ENCODE data around the gene LARGE1. TPM values are rescaled to one million over a fixed set of nuclear protein-coding genes. Genes with fewer than 3 reads are reported as not detected.

LARGE1 gene
- total and polyA plus RNA-seq, 2 of the 8 experiments (the other 6 are each of a cell fraction or from before 2014, with no cell fraction given): 43.7 to 83.0 TPM

DNA sequence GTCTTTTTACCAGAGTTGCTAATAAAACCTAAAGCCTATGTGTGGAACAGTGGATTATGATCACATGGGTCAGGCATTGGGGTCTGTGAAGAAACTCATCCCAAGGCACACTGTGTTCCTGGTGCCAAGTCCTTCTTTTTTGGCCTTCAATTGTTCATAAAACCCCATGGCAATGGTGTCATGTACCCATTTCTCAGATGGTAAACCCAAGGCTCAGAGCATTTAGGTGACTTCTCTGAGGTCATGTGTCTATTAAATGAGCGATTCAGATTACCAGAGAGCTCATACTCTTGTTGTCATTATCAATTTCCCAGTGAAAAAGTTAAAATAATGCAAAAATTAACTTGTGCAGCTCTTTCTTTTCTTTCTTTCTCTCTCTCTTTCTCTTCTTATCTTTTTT is 589.3 kb downstream of the LARGE1 start:
- peaks cover 0 to 6% (median 1%) of the 10 kb centered on the region in 4 experiments; a peak in 3 of 7 replicates for H3K4me1 ChIP-seq (replicated peaks in 1 of 4; ENCODE audit: control insufficient read depth in 3 of 4, insufficient read depth in 4 of 4, low read length in 3 of 4)
- no peak overlapping the region for H3K4ac ChIP-seq (replicated peaks; ENCODE audit: insufficient read length, low read depth, low read length)
- no peak for TF ChIP-seq CBX8 (IDR thresholded peaks at IDR 0.05; ENCODE audit: borderline replicate concordance, low read depth, low read length)
- no peak for TF ChIP-seq SUZ12 (IDR thresholded peaks at IDR 0.05; ENCODE audit: low read length)
- TF ChIP-seq SP4 (IDR thresholded peaks at IDR 0.05; ENCODE audit: low read length): no peak
- TF ChIP-seq JUND (IDR thresholded peaks at IDR 0.05; ENCODE audit: low read length): no peak
- TF ChIP-seq ZNF274 (IDR thresholded peaks at IDR 0.05; ENCODE audit: borderline replicate concordance, extremely low read depth, low read length): no peak
- peak; percentile 67 for TF ChIP-seq KDM1A (IDR thresholded peaks at IDR 0.05; ENCODE audit: borderline replicate concordance, low read length)
- WGBS, 2 experiments (ENCODE audit: extremely low coverage in 1 of 2, insufficient coverage in 1 of 2, insufficient read length in 1 of 2, insufficient replicate concordance in 2 of 2, low coverage in 1 of 2, low lambda C conversion rate in 2 of 2, missing lambda C conversion rate in 1 of 2): 100% methylated on average over 1 of the region's 1 CpG; no CpG with 5 or more reads in 1 of the 2 experiments
- no peak overlapping the region for H3K14ac ChIP-seq (ENCODE audit: insufficient read length)
- no peak overlapping the region for H2BK12ac ChIP-seq (ENCODE audit: low read depth, low read length)
- no peak overlapping the region for H3K23ac ChIP-seq (ENCODE audit: insufficient read length)
- no peaks in the 10 kb centered on the region for H3K27me3 ChIP-seq (replicated peaks in 1 of 4; ENCODE audit: control insufficient read depth in 3 of 4, extremely low read depth in 1 of 4, insufficient read depth in 3 of 4, low read length in 3 of 4)
- H2BK20ac ChIP-seq (ENCODE audit: low read length): no peak overlapping the region
- H3K4me3 ChIP-seq (ENCODE audit: extremely low read depth in 1 of 4, insufficient read depth in 2 of 4, low read depth in 3 of 4, low read length in 4 of 4): no peak overlapping the region
- H4K8ac ChIP-seq (ENCODE audit: extremely low read depth, insufficient read depth, low read length): no peak overlapping the region
- no peak overlapping the region for H3K56ac ChIP-seq (replicated peaks; ENCODE audit: insufficient read length, low read depth, low read length)
- FAIRE-seq (no peak), DNase-seq (ENCODE audit: low read depth in 1 of 2, low spot score in 2 of 2) (no peak)
- ChIA-PET POLR2A (ENCODE audit: partially characterized antibody) (no interaction called here), CTCF (ENCODE audit: partially characterized antibody) (interaction anchor here (0.7 to 2.5 kb wide), 2 partner anchors 16 to 101 kb away, joined by 3 to 6 read pairs; no protein-coding TSS in a partner anchor)
- no peak overlapping the region for H2BK15ac ChIP-seq (ENCODE audit: low read length)
- H3K18ac ChIP-seq (ENCODE audit: extremely low read depth, low read length): no peak overlapping the region
- H4K20me1 ChIP-seq (replicated peaks in 1 of 2; ENCODE audit: control insufficient read depth in 1 of 2, insufficient read depth in 2 of 2, low read length in 2 of 2): peaks cover 0 to 4% of the 10 kb centered on the region in 2 experiments
- no peaks in the 10 kb centered on the region for H3K79me2 ChIP-seq (ENCODE audit: control insufficient read depth in 1 of 2, insufficient read depth in 2 of 2, low read length in 2 of 2)
- no peak overlapping the region for H3K4me2 ChIP-seq (ENCODE audit: insufficient read depth in 1 of 2, low read depth in 2 of 2, low read length in 2 of 2)
- no peak overlapping the region for H2AFZ ChIP-seq (ENCODE audit: low read length)
- H2BK120ac ChIP-seq (replicated peaks; ENCODE audit: low read depth, low read length): no peak overlapping the region
- no peak overlapping the region for H2AK5ac ChIP-seq (ENCODE audit: low read depth, low read length)
- no peak overlapping the region for H4K91ac ChIP-seq (replicated peaks; ENCODE audit: insufficient read length, low read length)
- no peaks in the 10 kb centered on the region for H3K9me3 ChIP-seq (ENCODE audit: insufficient read depth in 2 of 2, low read depth in 1 of 2, low read length in 1 of 2)
- no peak overlapping the region for H4K5ac ChIP-seq (ENCODE audit: insufficient read length, low read depth, low read length)
- H3K9ac ChIP-seq (replicated peaks in 1 of 4; ENCODE audit: extremely low read depth in 1 of 4, low read depth in 3 of 4, low read length in 3 of 4): no peak overlapping the region
- peaks cover 0 to 4% (median 1%) of the 10 kb centered on the region in 4 experiments; a peak in 3 of 8 replicates for H3K36me3 ChIP-seq (ENCODE audit: control insufficient read depth in 2 of 4, insufficient read depth in 4 of 4, low read length in 3 of 4)
- H3K79me1 ChIP-seq (ENCODE audit: low read depth, low read length): no peaks in the 10 kb centered on the region; the same call in 1 of the 2 replicates
- no peak overlapping the region for H3K27ac ChIP-seq (ENCODE audit: low read depth, low read length)
- no peak overlapping the region for H2BK5ac ChIP-seq (ENCODE audit: low read depth, low read length)
- H3K23me2 ChIP-seq (ENCODE audit: low read depth, low read length): no peaks in the 10 kb centered on the region
